ENCODE measurements around the gene CIART. TPM values are rescaled to one million over a fixed set of nuclear protein-coding genes. Genes with fewer than 3 reads are reported as not detected.

Gene CIART
- total RNA-seq, 1 donor from 2014 or later, result 2.7 TPM

GRCh38 chr1:150243003-150243402 is 39.4 kb upstream of the CIART start:
- no peak overlapping the region for H3K27ac Mint-ChIP-seq
- no peak for TF ChIP-seq CTCF (IDR thresholded peaks at IDR 0.05; ENCODE audit: unreplicated experiment)
- H3K4me1 Mint-ChIP-seq (ENCODE audit: low read depth), result no peaks in the 10 kb centered on the region
- no peaks in the 10 kb centered on the region for H3K36me3 Mint-ChIP-seq (ENCODE audit: insufficient read depth)
- H3K4me3 Mint-ChIP-seq (ENCODE audit: low read depth), result no peak overlapping the region
- H3K9me3 Mint-ChIP-seq (ENCODE audit: low read depth), result no peaks in the 10 kb centered on the region
- DNase-seq (ENCODE audit: low spot score, unreplicated experiment), result no peak
- peaks cover 3% of the 10 kb centered on the region for H3K27me3 Mint-ChIP-seq

DNA sequence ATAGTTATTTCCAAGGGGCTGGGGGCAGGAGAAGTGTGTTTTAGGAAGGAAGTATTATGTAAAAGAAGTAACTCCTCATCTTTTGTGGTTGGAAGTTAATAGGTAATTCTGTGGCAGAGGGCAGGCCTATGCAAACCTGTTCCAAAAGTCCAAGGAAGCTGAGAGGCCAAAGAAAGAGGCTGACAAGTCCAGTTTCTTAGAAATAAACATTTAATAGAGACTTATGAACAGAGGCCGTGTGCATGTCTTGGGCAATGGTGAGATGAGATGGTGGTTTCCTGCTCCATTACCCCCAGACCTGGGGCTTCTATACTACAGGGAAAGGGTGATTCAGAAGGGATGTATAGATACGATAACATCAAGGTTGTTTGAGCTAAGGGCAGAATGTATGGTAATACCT is 32.4 kb upstream of the CIART start:
- no peak for TF ChIP-seq CTCF (IDR thresholded peaks at IDR 0.05; ENCODE audit: unreplicated experiment)
- H3K9me3 Mint-ChIP-seq (ENCODE audit: low read depth), result no peaks in the 10 kb centered on the region
- DNase-seq (ENCODE audit: low spot score, unreplicated experiment), result no peak
- no peak overlapping the region for H3K4me3 Mint-ChIP-seq (ENCODE audit: low read depth)
- no peaks in the 10 kb centered on the region for H3K4me1 Mint-ChIP-seq (ENCODE audit: low read depth)
- no peak overlapping the region for H3K27ac Mint-ChIP-seq
- no peaks in the 10 kb centered on the region for H3K36me3 Mint-ChIP-seq (ENCODE audit: insufficient read depth)
- no peaks in the 10 kb centered on the region for H3K27me3 Mint-ChIP-seq

- no peaks in the 10 kb centered on the region for H3K9me3 Mint-ChIP-seq (ENCODE audit: low read depth)
- no peaks in the 10 kb centered on the region for H3K36me3 Mint-ChIP-seq (ENCODE audit: insufficient read depth)
- peaks cover 53% of the 10 kb centered on the region for H3K4me1 Mint-ChIP-seq (ENCODE audit: low read depth)
- DNase-seq (ENCODE audit: low spot score, unreplicated experiment), result no peak
- peak overlapping the region; percentile 97 for H3K27ac Mint-ChIP-seq
- no peaks in the 10 kb centered on the region for H3K27me3 Mint-ChIP-seq
- TF ChIP-seq CTCF (IDR thresholded peaks at IDR 0.05; ENCODE audit: unreplicated experiment), result no peak
- peak overlapping the region; percentile 52 for H3K4me3 Mint-ChIP-seq (ENCODE audit: low read depth)
Measured at GRCh38 chr1:150256198-150256553, 26.2 kb upstream of the CIART start.

- H3K36me3 Mint-ChIP-seq (ENCODE audit: insufficient read depth), result no peaks in the 10 kb centered on the region
- peak overlapping the region; percentile 97 for H3K27ac Mint-ChIP-seq
- H3K4me3 Mint-ChIP-seq (ENCODE audit: low read depth), result peak overlapping the region; percentile 69
- H3K27me3 Mint-ChIP-seq, result no peaks in the 10 kb centered on the region
- TF ChIP-seq CTCF (IDR thresholded peaks at IDR 0.05; ENCODE audit: unreplicated experiment), result no peak
- DNase-seq (ENCODE audit: low spot score, unreplicated experiment), result no peak
- peaks cover 53% of the 10 kb centered on the region for H3K4me1 Mint-ChIP-seq (ENCODE audit: low read depth)
- H3K9me3 Mint-ChIP-seq (ENCODE audit: low read depth), result no peaks in the 10 kb centered on the region
Measured at GRCh38 chr1:150256554-150257341, 25.6 kb upstream of the CIART start.

GRCh38 chr1:150257624-150258585 is 24.4 kb upstream of the CIART start, which contains the start of gene CA14:
Gene CA14, plus strand, starts transcription at chr1:150257774. Its CDS starts 355 bp downstream, at chr1:150258129.
- Mint-ChIP-seq H3K36me3 (ENCODE audit: insufficient read depth) (no peaks in the 10 kb centered on the region), H3K4me1 (ENCODE audit: low read depth) (peaks cover 53% of the 10 kb centered on the region), H3K27me3 (no peaks in the 10 kb centered on the region), H3K4me3 (ENCODE audit: low read depth) (peak within 1 kb of the TSS; percentile 69), H3K27ac (peak within 1 kb of the TSS; percentile 97), H3K9me3 (ENCODE audit: low read depth) (no peaks in the 10 kb centered on the region)
- DNase-seq (ENCODE audit: low spot score, unreplicated experiment), result no peak
- TF ChIP-seq CTCF (IDR thresholded peaks at IDR 0.05; ENCODE audit: unreplicated experiment), result no peak

All from progenitor cell of endocrine pancreas (in vitro differentiated cells).